ENCODE results near the gene CGN. TPM values are rescaled to one million over a fixed set of nuclear protein-coding genes. Genes with fewer than 3 reads are reported as not detected.

The CGN gene
- total RNA-seq, 4 donors from 2014 or later: 0.44 to 0.98 TPM; not detected in 2

DNA sequence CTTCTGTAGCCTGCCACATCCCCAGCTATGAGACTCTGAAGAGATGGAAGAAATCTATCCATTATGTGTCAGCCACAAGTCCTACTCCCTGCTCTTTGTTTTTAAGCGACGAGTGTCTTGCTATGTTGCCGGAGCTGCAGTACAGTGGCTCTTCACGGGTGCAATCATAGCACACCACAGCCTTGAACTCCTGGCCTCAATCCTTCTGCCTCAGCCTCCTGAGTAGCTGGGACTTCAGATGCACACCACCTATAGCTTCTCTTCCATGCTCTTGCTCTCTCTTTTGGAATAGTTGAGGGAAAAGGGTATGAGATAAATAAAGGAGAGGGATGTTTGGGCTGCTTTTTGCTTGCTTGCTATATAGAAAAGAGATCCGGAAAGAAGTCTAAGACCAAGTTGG, 30.6 kb downstream of the CGN start:
- TF ChIP-seq, protein P1, sequence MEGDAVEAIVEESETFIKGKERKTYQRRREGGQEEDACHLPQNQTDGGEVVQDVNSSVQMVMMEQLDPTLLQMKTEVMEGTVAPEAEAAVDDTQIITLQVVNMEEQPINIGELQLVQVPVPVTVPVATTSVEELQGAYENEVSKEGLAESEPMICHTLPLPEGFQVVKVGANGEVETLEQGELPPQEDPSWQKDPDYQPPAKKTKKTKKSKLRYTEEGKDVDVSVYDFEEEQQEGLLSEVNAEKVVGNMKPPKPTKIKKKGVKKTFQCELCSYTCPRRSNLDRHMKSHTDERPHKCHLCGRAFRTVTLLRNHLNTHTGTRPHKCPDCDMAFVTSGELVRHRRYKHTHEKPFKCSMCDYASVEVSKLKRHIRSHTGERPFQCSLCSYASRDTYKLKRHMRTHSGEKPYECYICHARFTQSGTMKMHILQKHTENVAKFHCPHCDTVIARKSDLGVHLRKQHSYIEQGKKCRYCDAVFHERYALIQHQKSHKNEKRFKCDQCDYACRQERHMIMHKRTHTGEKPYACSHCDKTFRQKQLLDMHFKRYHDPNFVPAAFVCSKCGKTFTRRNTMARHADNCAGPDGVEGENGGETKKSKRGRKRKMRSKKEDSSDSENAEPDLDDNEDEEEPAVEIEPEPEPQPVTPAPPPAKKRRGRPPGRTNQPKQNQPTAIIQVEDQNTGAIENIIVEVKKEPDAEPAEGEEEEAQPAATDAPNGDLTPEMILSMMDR (IDR thresholded peaks at IDR 0.05; ENCODE audit: low read depth): no peak

DNA sequence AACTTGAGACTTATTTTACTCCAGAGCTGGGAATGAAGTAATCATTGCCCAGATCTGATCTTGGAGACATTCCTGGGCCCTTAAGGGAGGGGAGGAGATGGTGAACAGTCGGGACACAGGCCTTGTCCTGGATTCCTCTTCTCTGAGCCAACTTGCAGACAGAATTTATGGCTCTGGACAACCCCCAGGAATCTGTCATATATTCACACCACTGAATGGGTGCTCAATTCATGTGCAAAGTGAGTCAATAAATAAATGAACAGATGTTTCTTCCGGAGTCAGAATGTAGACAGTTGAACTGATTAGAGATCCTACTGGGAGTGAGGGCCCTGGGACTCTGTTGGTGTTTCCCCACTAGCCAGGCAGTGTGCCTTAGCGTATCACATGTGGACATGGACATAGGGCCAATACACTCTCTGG, 31.5 kb downstream of the CGN start:
- TF ChIP-seq, protein P1 (IDR thresholded peaks at IDR 0.05; ENCODE audit: low read depth): no peak

DNA sequence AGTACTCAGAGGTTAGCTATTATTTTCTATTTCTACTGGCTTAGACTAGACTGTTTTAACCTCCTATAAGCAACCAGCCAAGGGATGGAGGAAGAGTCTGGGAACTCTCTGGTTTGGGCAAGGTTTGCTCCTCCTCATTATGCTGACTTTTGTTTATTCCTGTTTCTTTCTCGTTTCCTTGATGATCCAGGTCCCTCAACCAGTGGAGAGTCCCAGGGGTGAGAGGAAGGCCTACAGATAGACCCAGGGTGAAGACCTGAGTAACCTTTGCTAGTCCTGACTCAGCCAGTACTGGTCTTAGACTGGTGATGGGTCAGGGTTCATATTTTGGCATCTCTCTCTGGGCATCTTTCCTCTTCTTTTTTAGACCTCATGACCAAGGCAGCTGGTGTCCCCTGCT, 34.4 kb downstream of the CGN start:
- TF ChIP-seq, protein P1 (IDR thresholded peaks at IDR 0.05; ENCODE audit: low read depth): no peak

DNA sequence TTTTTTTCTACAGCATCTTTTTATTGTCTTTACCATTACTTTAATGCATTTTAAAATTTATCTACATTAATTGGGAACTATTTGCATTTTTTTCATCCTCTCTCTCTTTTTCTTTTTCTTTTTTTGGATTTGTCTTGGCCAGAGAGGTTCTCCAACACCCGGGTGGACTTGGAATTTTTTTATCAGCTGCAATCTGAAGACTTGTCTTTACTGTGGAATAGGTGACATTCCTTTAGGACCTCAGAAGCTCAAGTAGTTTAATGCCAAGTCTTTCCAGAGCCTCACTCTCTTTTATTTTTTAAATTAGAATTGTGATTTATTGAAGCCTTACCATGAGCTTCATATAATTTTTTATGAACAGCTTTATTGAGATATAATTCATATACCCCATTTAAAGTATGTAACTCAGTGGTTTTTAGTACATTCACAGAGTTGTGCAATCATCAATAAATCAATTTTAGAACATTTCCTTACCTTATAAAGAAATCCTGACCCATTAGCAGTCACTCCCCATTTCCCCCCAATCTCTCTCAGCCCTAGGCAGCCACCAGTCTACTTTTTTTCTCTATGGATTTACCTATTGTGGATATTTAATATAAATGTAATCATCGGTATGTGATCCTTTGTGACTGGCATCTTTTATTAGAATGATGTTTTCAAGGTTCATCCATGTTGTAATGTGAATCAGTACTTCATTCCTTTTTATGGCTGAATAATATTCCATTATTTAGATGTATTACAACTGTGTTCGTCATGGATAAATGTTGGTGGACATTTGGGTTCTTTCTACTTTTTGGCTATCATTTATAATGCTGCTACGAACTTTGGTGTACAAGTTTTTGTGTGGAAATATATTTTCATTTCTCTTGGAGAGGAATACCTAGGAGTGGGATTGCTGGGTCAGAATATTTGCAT, 35.1 kb downstream of the CGN start:
- TF ChIP-seq, protein P1 (IDR thresholded peaks at IDR 0.05; ENCODE audit: low read depth): no peak

DNA sequence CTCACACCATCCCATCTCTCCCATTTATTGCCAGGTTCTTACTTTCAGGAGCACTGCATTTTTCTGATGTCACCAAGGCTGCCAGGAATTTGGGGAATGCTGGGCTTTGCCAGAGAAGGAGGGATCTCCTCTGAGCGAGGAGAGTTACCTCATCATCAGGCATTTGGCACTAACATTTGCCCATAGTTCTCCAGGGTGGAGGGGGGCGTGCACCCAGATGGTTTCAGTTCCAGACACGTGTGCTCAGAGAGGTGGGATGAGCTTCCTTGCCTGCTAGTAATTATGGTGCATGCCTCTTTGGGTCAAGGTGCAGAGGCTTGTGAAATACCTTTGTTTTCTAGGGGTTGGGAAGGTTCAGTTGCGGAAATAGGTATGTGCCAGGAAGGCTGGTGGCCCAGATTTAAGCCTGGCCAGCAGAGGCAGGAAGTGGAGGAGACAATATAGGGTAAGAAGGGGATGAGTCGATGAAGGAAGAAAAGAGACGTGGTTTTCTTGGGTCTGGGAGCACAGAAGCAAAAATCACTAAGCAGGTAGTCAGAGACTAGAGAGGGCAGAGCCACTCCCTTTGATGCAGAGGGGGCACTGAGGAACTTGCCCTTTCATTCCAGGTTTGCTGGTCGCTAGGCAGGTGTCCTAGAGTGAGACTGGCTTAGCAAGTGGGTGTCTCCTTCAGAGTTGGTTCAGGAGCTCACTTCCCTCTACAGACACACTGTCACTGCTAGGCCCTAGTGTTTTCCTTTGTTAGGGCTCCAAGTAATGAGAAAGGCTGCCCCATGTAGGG, 36.1 kb downstream of the CGN start:
- TF ChIP-seq, protein P1 (IDR thresholded peaks at IDR 0.05; ENCODE audit: low read depth): no peak

DNA sequence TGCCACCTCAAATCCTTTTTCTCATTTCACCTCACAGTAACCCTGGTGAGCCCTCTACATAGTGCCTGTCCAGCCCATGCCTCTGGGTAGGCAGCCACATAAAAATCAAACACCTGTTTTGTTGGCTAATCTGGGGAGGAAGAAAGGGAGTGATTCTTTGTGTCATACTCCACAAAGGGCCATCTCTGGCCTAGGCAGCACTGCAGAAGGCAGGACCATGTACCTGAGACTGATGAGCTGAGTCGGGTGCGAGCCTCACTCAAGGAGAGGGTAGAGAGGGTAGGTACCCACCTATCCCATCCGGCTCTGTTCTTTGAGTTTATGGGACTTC, 36.7 kb downstream of the CGN start:
- TF ChIP-seq, protein P1 (IDR thresholded peaks at IDR 0.05; ENCODE audit: low read depth): no peak

DNA sequence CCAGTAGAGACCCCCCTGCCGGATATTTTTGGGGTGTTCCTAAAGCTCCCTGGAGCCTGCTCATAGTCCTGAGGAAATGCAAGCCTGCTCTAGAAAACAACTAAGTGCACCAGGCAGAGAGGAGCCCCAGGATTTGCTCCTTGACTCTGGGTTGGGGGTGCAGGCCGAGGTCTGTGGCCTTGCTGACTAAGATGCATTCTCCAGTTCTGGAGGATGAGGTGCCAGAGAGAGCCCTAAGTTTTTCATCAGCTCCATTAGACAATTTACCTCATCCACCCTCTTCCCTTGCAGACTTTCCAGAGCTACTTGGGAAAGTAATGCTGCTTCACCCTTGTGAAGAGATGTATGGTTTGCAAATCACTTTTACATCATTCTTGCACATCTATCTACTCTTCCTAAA, 38.0 kb downstream of the CGN start:
- TF ChIP-seq, protein P1 (IDR thresholded peaks at IDR 0.05; ENCODE audit: low read depth): no peak
